ENCODE measurements around the gene SLC25A44. TPM values are rescaled to one million over a fixed set of nuclear protein-coding genes. Genes with fewer than 3 reads are reported as not detected.
"Not testable (repeated sequence)": the region's sequence is repeated elsewhere in the genome, so short reads cannot be mapped to it uniquely, and the experiment has no call there.

Gene SLC25A44
- polyA plus RNA-seq, 1 donor, result 11.3 TPM

DNA sequence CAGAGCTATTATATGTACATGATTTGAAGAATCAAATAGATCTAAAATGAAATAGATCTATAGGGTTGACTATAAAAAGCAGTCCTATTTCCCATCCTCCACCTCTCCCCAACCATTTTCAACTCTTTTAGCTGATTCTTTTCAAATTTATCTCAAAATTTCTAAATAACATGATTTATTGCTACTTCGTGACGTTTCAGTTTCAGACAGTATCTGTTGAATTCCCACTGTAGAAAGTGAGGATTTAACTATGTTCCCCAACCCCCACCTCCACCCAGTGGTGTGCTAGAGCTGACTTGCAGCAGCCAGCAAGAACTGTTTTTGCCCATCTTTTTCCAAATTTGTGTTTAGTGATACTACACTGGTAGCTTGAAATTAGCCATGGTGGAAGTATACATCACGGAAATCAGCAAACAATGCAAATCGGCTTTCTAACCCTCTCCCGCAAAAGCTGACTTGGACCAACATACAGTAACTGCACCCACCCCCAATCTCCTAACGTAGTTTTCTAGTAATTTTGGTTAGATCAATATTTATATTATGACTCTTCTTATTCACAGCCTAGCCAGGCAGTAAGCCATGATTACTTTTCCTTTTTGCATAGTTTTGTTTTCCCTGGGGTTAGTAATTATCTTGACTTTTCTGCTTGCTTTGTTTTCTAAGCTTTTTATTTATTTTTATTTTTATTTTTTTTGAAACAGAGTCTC, 29.6 kb upstream of the SLC25A44 start:
- no peak for DNase-seq

DNA sequence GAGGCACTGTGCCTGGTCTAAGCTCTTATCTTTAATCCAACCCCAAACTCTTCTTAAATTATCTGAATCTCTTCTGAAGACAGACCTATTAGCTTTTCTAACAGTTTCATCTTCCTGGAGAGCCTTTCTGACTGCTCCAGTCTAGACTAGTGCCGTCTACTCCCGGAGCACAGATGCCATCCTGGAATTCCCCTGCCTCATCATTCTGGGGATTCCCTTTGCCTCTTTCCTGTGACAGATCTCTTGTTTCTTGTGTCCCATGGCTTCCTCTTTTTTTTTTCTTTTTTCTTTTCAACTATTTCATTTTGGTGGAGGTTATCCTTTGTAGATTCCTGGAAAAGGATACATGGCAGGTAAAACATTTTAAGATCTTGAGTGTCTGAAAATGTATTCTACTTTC, 28.8 kb upstream of the SLC25A44 start:
- no peak for DNase-seq

DNA sequence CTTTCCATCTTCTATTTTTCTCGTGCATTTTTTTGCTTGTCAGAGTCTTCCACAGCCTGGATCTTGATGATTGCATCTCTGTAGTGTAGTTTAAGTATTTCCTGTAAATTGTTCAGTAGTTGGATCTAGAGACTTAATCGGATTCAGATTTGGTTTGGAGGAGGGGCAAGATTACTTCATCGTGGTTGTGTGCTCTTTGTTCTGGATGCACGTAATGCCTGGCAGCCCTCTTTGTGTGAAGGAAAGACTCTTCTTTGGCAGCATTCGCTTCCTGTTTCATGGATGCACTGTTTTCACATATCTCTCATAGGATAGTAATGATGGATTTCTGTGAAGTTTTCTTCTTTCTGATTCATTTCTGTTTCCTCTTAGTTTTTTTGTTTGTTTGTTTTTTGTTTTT, 26.4 kb upstream of the SLC25A44 start:
- no peak for DNase-seq

DNA sequence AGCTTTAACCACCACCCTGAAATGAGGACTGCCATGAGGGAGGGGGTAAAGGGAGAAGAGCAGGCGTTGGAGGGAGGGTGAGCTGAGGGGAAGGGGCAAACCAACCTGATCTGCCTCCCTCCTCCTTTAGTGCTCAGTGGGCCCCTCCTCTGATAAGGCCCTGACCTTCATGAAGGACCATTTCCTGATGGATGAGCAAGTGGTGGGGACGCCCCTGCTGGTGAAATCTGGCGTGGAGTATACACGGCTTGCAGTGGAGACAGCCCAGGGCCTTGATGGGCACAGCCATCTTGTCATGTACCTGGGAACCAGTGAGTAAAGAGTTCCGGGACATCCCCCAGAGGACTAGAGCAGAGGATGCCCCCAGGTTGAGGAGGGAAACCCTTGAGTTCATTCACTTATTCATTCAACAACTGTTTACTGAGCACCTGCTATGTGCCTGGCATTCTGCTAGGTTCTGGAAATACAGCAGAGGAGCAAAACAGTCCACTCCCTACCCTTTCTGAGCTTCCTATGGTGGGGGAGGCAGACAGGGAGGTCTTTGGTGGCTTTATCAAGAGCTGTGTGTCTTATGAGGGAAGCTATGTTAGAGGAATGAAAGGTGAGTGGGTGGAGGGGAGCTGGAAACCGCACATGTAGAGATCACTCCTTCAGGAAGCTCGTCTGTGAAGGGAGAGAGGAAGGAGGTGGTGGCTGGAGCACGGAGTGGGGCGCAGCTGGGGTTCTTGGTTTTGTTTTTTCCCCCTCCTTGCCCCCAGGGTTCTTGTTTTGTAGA, 21.0 kb upstream of the SLC25A44 start:
- no peak for DNase-seq

DNA sequence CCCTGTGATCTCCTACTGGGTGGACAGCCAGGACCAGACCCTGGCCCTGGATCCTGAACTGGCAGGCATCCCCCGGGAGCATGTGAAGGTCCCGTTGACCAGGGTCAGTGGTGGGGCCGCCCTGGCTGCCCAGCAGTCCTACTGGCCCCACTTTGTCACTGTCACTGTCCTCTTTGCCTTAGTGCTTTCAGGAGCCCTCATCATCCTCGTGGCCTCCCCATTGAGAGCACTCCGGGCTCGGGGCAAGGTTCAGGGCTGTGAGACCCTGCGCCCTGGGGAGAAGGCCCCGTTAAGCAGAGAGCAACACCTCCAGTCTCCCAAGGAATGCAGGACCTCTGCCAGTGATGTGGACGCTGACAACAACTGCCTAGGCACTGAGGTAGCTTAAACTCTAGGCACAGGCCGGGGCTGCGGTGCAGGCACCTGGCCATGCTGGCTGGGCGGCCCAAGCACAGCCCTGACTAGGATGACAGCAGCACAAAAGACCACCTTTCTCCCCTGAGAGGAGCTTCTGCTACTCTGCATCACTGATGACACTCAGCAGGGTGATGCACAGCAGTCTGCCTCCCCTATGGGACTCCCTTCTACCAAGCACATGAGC, 17.2 kb upstream of the SLC25A44 start:
- no peak for DNase-seq

DNA sequence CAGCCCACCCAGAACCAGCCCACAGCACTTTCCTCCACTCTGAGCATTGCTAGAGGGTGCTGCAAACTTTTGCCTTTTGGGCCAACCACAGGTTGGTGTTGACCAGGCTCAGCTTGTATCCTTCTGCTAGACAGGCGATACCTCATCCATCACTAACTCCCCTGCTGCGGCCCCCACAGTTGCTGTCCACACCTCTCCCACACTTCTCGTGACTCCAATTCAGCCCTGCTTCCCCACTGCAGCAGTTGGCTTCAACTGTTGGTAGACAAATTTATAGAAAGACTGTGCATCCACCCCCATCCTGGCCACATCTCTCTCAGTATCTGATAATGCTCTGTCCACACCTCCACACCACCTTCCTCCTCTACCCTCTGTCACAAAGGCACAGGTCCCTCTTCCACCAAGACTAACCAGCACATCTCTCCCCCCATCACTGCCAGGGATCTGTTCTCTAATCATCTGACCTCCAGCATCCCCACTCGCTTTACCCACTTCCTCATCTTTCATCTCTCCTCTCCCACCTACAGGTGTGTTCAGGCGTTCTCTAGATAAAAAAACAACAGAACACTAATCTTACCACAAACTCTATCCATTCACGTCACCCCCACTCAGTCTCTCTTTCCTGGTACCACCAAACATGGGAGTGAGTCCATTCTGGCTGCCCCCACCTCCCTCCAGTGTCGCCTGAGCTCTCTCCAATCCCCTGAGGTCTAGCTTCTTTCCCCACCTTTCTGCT, 15.8 kb upstream of the SLC25A44 start:
- no peak for DNase-seq

DNA sequence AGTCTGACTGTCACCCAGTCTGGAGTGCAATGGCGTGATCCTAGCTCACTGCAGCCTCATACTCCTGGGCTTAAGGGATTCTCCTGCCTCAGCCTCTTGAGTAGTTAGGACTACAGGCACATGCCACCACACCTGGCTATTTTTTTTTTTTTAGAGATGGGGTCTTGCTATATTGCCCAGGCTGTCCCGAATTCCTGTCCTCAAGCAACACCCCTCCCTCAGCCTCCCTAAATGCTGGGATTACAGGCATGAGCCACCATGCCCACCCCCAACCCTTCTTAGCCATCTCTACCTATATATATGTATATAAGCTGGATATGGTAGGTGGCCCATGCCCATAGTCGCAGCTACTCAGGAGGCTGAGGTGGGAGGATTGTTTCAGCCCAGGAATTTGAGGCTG, 13.4 kb upstream of the SLC25A44 start:
- no peak for DNase-seq

DNA sequence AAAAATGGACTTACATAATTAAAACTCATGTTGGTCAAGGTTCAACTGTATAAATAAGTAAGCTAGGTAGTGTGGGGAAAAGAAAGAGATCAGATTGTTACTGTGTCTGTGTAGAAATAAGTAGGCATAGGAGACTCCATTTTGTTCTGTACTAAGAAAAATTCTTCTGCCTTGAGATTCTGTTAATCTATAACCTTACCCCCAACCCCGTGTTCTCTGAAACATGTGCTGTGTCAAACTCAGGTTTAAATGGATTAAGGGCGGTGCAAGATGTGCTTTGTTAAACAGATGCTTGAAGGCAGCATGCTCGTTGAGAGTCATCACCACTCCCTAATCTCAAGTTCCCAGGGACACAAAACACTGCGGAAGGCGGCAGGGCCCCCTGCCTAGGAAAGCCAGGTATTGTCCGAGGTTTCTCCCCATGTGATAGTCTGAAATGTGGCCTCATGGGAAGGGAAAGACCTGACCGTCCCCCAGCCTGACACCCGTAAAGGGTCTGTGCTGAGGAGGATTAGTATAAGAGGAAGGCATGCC, 12.4 kb upstream of the SLC25A44 start:
- DNase-seq, result not testable (repeated sequence)

DNA sequence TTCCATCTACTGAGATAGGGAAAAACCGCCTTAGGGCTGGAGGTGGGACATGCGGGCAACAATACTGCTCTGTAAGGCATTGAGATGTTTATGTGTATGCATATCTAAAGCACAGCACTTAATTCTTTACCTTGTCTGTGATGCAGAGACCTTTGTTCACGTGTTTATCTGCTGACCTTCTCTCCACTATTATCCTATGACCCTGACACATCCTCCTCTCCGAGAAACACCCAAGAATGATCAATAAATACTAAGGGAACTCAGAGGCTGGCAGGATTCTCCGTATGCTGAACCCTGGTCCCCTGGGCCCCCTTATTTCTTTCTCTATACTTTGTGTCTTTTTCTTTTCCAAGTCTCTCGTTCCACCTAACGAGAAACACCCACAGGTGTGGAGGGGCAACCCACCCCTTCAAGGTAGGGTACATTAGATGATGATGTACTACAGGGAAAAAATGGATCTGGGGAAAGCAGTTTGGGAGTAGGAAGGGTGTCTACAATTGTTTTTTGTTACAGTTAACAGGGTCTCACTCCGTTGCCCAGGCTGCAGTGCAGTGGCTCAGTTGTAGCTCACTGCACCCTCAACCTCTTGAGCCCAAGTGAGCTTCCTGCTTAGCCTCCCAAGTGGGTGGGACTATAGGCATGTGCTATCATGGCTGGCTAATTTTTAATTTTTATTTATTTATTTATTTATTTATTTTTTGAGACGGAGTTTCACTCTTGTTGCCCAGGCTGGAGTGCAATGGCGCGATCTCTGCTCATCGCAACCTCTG, 11.7 kb upstream of the SLC25A44 start:
- DNase-seq, result not testable (repeated sequence)

DNA sequence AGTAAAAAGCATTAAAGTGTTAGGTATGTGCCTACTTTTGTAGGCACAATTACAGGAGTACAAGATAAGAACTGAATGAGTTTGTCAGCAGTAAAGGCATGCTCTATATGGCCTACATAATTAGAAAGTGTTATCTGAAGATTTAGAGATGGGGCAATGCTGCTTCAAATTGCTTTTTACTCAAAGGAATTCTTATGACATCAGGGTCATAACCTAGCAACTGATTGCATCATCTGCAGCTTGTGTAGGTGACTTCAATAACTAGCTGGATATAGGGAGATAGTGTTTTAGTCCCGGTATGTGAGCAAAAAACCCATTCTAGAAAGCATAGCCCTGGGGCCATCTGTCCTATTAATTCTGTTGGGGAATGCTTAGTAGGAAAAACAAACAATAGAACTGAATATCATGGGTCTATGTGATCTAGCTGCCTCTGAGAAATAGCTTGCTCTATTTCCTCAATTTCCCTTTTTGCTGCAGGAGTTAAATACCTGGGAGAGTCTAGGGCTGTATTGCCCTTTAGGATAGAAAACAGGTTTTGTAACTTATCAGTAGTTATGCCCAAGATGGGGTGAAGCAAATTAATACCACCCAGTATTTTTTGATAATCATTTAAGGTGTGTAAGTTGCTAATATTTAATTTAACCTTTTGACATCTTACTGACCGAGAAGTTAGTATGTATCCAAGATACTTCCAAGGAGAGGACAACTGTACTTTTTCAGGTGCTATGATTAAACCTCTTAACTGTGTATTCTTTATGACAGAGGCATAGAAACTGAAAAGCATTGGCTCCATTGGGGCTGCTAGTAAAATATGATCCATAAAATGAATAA, 7.3 kb upstream of the SLC25A44 start:
- not testable (repeated sequence) for DNase-seq

DNA sequence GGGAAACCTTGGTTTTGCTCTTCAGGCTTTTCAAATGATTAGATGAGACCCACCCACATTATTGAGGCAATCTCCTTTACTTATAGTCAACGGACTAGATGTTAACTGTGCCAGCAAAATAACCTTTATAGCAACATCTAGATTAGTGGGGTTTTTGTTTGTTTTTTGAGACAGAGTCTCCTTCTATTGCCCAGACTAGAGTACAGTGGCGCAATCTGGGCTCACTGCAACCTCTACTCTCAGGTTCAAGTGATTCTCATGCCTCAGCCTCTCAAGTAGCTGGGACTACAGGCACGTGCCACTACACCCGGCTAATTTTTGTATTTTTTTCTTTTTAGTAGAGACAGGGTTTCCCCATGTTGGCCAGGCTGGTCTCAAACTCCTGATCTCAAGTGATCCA, 3.6 kb upstream of the SLC25A44 start:
- not testable (repeated sequence) for DNase-seq

DNA sequence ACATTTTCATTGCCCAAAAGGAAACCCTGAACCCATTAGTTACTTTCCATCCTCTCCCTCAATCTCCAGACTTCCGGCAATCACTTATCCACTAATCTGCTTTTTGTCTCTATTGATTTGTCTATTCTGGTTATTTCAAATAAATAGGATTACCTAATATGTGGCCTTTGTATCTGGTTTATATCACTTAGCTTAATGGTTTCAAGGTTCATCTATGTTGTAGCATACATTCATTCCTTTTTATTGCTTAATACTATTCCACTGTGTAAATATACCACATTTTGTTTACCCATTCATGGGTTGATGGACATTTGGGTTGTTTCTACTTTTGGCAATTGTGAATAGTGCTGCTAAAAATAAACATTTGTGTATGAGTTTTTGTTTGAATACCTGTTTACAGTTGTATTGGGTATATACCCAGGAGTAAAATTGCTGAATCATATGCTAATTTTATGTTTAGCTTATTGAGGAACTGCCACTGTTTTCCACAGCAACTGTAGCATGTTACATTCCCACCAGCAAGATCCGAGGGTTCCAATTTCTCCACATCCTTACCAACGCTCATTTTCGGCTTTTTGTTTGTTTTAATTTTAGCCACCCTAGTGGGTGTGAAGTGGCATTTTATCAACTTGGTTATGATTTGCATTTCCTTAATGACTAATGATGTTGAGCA, 2.5 kb upstream of the SLC25A44 start:
- DNase-seq, result no peak

DNA sequence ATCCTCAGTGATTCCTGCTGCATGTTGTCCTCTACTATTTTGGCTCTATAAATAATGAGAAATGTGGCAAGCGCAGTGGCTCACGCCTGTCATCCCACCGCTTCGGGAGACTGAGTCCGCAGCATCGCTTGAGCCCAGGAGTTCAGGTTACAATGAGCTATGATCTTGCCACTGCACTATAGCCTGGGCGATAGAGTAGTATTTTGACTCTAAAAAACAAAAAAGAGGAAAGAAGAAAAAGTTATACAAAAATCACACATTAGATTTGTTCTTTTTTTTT, 756 bp upstream of the SLC25A44 start:
- DNase-seq, result no peak

DNA sequence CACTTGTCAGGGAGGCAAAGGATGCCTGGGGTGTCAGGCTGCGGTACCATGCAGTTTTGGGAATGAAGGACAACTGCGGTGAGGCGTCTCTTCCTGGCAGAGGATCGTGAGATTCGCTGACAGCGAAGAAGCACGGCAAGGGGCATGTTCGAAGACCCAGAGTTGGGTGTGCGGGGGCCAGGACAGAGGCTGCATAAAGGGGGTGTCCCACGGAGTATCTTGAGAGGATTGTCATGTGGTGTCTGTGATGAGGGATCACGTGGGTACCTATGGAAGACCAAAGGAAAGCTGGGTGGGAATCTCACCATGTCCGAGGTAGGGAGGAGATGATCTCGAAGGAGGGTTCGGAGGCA, 372 bp downstream of the SLC25A44 start:
- DNase-seq, result no peak

DNA sequence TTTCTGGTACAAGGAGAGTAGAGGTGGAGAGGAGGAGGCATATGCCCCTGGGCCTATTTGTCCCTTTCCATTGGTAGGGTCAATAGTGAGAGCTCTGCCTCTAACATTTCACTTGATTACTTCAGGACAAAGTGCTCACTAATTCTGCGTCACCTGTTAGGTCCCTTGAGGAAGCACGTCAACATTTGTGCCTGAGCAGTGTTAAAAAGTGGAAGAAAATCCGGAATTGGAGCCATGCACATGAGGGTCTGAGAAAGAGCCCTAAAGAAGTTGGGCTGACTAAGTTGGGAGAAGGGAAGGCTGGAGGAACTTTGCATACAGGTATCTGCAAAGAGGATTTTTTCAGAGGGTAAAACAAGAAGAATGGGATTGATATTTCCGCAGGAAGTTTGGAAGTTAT, 1.9 kb downstream of the SLC25A44 start:
- DNase-seq, result no peak

DNA sequence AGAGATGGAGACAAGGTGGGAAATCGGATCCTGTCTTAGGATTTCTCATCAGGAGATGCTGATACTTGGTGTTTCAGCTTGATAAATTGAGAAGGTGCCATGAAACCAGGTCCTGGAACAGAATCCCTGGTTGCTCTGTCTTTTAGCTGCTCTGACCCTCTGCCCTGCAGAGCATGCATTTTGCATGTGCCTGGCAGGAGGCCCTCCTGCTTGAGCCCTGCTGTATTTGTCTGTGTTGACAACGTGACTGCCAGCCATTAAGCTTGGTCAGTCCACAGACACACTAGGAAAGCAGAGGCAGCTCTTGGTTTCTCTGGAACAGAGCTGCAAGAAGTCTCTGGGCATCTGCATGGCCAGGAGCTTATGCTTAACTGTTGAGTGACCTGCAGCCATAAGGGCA, 2.5 kb downstream of the SLC25A44 start:
- DNase-seq, result no peak

DNA sequence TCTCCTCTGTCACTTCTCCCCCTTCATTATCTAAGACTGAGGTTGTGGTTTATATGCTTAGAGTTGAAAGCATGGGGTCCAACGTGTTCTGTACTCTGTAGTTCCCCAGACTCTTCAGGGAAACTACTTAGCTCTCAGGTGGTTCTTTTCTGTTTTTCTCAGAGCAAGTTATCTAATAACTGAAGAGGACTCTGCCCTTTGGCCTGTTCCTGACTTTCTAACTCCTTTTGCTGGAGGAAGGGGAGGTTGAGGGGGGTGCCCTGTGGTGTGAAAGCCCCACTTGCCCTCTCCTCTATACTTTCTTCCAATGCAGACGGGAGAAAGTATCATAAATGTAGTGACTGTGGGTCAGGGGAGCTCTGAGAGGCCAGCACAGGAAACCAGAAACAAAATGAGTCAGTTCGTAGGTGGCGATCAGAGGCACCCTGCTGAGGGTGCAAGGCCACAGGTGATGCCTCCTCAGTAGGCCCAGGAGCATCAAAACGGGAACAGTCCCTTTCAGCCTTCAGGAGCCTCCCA, 5.0 kb downstream of the SLC25A44 start:
- DNase-seq, result no peak

DNA sequence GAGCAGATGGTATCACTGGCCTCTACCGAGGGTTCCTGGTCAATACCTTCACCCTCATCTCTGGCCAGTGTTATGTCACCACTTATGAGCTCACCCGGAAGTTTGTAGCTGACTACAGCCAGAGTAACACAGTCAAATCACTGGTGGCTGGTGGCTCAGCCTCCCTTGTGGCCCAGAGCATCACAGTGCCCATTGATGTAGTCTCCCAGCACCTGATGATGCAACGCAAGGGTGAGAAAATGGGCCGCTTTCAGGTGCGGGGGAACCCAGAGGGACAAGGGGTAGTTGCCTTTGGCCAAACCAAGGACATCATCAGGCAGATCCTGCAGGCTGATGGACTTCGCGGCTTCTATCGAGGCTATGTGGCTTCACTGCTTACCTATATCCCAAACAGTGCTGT, 6.1 kb downstream of the SLC25A44 start:
- DNase-seq, result no peak

DNA sequence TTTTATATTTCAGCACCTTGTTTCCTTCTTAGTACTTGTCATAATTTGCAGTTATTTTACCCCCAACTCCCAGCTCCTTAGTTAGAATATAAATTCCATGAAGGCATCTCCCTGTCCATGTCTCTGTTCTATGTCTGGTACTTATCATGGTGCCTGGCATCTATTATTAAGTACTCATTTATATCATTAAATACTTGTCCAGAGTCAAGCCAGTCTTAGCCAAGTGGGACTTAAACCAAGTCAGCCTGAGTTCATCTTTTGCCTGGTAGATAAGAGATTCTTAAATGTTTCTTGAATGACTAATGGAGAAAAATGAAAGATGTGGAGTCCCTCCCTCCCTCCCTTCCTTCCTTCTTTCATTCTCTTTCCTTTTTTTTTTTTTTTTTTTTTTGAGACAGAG, 9.4 kb downstream of the SLC25A44 start:
- no peak for DNase-seq

DNA sequence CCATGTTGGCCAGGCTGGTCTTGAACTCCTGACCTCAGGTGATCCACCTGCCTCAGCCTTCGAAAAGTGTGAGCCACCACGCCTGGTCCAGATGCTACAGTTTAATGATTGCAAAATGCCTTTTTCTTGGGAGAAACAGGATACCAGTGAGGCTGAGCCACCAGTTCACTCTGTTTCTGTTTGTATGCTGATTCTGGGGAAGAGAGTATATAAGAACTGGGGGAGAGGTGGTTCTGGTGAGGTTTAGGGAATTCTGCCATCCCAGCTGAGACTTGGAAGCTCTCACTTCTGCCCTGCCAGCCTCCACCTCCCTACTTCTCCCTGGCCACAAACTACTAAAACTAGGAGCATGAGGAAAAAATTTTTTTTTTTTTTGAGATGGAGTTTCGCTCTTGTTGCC, 10.8 kb downstream of the SLC25A44 start:
- no peak for DNase-seq

DNA sequence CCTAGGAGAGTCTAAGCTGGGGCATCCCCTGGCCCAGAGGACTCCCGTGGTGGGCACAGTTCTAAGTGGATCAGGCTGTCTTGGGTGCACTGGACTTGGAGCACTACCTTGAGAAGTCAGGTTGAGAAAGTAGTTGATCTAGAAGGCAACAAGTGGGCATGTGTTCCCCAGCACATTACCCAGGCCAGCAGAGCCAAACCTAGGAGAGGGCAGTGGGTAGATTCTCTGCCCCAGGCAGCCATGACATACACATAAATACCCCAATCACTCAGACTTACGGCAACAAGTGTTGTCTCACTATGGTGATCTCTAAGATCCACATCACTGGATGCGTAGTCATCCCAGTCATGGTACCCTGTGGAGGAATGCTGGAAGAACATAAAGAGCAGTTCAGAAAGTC, 17.3 kb downstream of the SLC25A44 start:
- no peak for DNase-seq

Data from hindlimb muscle (tissue), 1 donor.